DOHH2 (cell line): Measurements from ENCODE around the gene SARS1.

ENCODE experiments used
- CTCF ChIP-seq: fragments of 200-600 bp; sonication (generic); IDR thresholded peaks from one replicate; pipeline ENCODE4 v1.5.1; 2014; ENCODE audit warnings: antibody characterized with exemption, mild to moderate bottlenecking, low read depth, low read length; ENCODE audit not compliant: poor library complexity, severe bottlenecking
- EZH2phosphoT487 ChIP-seq: fragments of 200-600 bp; sonication (generic); IDR thresholded peaks from 2 replicates; pipeline ENCODE4 v1.6.1; 2017; ENCODE audit warnings: borderline replicate concordance, mild to moderate bottlenecking, antibody characterized with exemption, low read length, moderate library complexity, mixed read lengths

DNA sequence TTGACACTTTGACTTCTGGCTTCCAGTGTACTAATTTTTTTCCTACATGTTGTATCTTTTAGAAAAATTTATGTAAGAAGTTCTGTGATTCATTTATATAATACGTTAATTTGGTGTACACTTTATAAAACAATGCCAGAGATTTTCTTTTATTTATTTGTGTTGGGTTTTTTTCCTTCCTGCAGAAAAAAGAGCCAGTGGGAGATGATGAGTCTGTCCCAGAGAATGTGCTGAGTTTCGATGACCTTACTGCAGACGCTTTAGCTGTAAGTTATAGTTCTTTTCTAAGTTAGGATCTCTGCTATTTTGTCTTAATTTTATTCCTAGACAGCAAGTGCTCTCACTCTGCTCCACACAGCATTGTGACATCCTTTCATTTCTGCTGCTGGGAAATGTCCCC, 14.4 kb downstream of the SARS1 start:
- TF ChIP-seq CTCF: no peak
- no peak for TF ChIP-seq EZH2phosphoT487
